ENCODE measurements around the gene PRM1. TPM values are rescaled to one million over a fixed set of nuclear protein-coding genes. Genes with fewer than 3 reads are reported as not detected.

Gene PRM1
- total and polyA plus RNA-seq, 2 of the 8 experiments (the other 6 are each of a cell fraction or from before 2014, with no cell fraction given): 0.54 to 0.82 TPM

DNA sequence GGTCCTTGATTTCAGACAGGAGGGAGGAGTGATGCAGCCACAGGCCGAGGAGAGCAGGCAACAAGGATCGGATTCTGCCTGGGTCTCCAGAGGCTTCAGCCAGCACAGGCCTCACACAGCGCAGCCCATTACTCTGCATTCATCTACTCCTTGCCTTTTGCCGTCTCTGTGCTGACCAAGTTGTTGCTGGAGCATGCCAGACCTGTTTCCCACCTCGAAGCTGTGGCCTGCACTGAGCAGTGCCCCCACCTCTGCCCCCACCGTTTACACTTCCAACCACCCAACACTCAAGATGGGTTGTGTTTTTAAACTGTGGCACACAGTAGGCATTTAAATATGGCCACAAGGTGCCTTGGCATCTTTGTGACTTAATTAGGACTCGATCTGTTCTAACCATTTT is 6.2 kb downstream of the PRM1 start (continued):
- no peak for TF ChIP-seq RAD21 (IDR thresholded peaks at IDR 0.05 in 1 of 2, conservative IDR thresholded peaks at IDR 0.05 in 1 of 2; ENCODE audit: low read depth in 2 of 2, low read length in 2 of 2)
- TF ChIP-seq, protein P1, sequence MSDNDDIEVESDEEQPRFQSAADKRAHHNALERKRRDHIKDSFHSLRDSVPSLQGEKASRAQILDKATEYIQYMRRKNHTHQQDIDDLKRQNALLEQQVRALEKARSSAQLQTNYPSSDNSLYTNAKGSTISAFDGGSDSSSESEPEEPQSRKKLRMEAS (IDR thresholded peaks at IDR 0.05): no peak
- TF ChIP-seq CHD2 (IDR thresholded peaks at IDR 0.05; ENCODE audit: low read length): no peak
- TF ChIP-seq BACH1 (IDR thresholded peaks at IDR 0.05; ENCODE audit: low read length): no peak

Data from H1 (cell line).